ENCODE data around the gene CRHBP.
"Not testable (repeated sequence)": the region's sequence is repeated elsewhere in the genome, so short reads cannot be mapped to it uniquely, and the experiment has no call there.

The CRHBP gene

GRCh38 chr5:76952795-76953536 lies at the start of gene CRHBP:
CRHBP (plus strand) TSS chr5:76953045; CDS start chr5:76953135, 90 bp downstream.
- no peak for DNase-seq

GRCh38 chr5:76908166-76908565 lies 44.7 kb upstream of the CRHBP start:
- DNase-seq, result no peak

GRCh38 chr5:76910344-76910933 lies 42.4 kb upstream of the CRHBP start:
- DNase-seq, result not testable (repeated sequence)

- not testable (repeated sequence) for DNase-seq
These were observed 38.2 kb upstream of the CRHBP start for GRCh38 chr5:76914671-76915070.

- DNase-seq, result no peak
These were observed 34.3 kb upstream of the CRHBP start for GRCh38 chr5:76918539-76918938.

- DNase-seq, result no peak
These were observed 32.4 kb upstream of the CRHBP start for GRCh38 chr5:76920491-76920890.

- DNase-seq, result no peak
These were observed 26.3 kb upstream of the CRHBP start for GRCh38 chr5:76926329-76927105.

GRCh38 chr5:76927961-76928360 lies 24.9 kb upstream of the CRHBP start:
- DNase-seq, result no peak

GRCh38 chr5:76930083-76930482 lies 22.8 kb upstream of the CRHBP start:
- no peak for DNase-seq

GRCh38 chr5:76938177-76938576 lies 14.7 kb upstream of the CRHBP start:
- DNase-seq, result no peak

GRCh38 chr5:76941000-76941399 lies 11.8 kb upstream of the CRHBP start:
- DNase-seq, result no peak

- DNase-seq, result no peak
These were observed 11.4 kb upstream of the CRHBP start for GRCh38 chr5:76941442-76941841.

- no peak for DNase-seq
These were observed 10.3 kb upstream of the CRHBP start for GRCh38 chr5:76942581-76942980.

GRCh38 chr5:76943006-76943405 lies 9.8 kb upstream of the CRHBP start:
- DNase-seq, result no peak

- DNase-seq, result no peak
These were observed 8.2 kb upstream of the CRHBP start for GRCh38 chr5:76944638-76945037.

- DNase-seq, result not testable (repeated sequence)
These were observed 7.6 kb upstream of the CRHBP start for GRCh38 chr5:76945238-76945637.

GRCh38 chr5:76946090-76946489 lies 6.8 kb upstream of the CRHBP start:
- DNase-seq, result no peak

- no peak for DNase-seq
These were observed 5.8 kb upstream of the CRHBP start for GRCh38 chr5:76947082-76947503.

GRCh38 chr5:76953551-76954382 lies 922 bp downstream of the CRHBP start:
- DNase-seq, result no peak

GRCh38 chr5:76954383-76954763 lies 1.5 kb downstream of the CRHBP start:
- DNase-seq, result no peak

GRCh38 chr5:76956033-76956432 lies 3.2 kb downstream of the CRHBP start:
- no peak for DNase-seq

- no peak for DNase-seq
These were observed 6.3 kb downstream of the CRHBP start for GRCh38 chr5:76958991-76959767.

Measured in NCI-H187 (cell line).